HG03196 (cell line): ENCODE data around the gene ADCK2.
A peak's percentile ranks its signal among the peaks of the same experiment; 100 is the strongest.
"Not testable (repeated sequence)": the region's sequence is repeated elsewhere in the genome, so short reads cannot be mapped to it uniquely, and the experiment has no call there.

ENCODE experiments used
- ATAC-seq: cut with Tn5 transposase; IDR thresholded peaks from one replicate; pipeline ENCODE4 v1.9.1; 2021; ENCODE audit not compliant: unreplicated experiment

Gene ADCK2

GRCh38 chr7:140646931-140647647, 25.7 kb upstream of the ADCK2 start:
- peak; percentile 80 for ATAC-seq

DNA sequence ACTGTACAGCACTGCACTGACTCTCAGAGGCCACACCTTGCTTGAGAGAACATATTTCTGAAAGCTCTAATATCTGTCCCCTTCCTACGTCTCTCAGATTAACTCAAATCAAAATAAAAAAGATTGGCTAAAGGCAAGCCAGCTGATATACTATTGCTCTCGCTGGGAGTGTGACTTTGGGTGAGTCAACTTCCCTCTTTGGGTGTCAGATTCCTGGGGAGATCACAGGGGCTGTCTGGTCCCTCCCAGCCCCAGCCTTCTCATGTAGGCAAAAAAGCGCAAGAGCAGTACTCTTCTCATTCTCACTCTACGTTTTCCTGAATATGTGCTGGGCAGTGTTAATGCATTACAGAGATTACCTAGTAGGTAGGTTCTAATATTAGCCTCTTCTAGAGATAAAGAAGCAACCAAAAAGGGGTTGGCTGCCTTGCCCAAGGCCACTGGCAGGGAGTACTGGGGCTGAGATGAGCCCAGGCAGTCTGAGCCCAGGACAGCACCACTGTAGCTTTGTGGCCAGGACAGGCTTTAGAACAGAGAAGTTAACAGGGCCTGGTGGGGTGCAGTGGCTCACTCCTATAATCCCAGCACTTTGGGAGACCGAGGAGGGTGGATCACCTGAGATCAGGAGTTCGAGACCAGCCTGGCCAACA, 23.1 kb upstream of the ADCK2 start:
- no peak for ATAC-seq

- ATAC-seq, result no peak
Observed at GRCh38 chr7:140650367-140650766, 22.4 kb upstream of the ADCK2 start.

GRCh38 chr7:140653319-140654108, 19.2 kb upstream of the ADCK2 start:
- no peak for ATAC-seq

DNA sequence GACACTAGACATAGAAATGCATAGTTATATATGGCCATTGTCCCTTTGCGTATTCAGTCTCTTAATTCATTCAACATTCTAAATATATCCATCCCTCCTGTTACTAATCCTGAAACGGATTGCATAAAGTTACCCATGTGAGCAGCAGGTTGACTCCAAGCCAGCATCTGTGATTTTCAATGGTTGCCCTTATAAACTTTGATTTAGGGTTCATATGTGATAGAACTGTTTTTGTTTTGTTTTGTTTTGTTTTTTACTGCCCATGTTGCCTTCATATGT, 18.7 kb upstream of the ADCK2 start:
- ATAC-seq, result no peak

GRCh38 chr7:140654661-140655060, 18.1 kb upstream of the ADCK2 start:
- no peak for ATAC-seq

DNA sequence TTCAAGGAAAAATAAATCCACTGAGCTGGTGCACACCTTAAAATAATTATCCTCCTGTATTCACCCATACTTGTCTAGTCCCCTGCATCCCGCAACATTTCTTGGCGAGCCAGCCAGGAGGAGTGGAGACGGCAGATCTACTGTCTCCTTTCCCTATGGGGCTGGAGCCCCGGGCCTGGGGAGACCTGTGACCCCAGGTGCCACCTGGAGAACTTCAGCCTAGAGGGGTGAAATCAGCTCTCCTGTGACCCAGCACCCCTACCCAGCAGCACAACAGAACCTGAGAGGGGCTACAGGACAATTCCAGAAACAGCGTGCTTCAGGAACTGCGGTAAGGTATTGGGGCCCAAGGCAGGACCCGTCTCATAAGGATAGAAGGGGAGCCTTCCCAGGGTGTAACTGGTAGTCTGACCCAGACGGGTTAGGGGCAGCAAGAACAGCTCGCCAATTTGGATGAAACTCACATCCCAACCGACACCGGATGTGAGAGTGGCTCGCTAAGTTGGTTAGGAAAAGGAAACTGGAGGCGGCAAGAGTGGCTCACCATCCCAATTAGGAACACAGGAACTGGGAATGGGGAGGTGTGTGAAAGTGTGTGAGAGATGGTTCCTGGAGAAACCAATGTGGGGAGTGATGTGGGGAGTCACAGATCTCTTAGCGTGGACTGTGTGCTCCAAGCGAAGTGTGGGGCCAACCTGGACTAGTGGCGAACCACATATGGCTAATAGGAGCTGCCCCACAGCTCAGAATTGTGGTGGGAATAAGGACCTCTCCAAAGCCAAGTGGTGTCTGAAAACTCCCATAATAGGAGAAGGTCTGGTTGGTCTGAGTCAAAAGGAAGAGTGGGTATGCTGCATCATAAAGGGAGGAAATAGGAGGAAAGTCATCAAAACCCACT, 17.0 kb upstream of the ADCK2 start:
- ATAC-seq, result no peak

DNA sequence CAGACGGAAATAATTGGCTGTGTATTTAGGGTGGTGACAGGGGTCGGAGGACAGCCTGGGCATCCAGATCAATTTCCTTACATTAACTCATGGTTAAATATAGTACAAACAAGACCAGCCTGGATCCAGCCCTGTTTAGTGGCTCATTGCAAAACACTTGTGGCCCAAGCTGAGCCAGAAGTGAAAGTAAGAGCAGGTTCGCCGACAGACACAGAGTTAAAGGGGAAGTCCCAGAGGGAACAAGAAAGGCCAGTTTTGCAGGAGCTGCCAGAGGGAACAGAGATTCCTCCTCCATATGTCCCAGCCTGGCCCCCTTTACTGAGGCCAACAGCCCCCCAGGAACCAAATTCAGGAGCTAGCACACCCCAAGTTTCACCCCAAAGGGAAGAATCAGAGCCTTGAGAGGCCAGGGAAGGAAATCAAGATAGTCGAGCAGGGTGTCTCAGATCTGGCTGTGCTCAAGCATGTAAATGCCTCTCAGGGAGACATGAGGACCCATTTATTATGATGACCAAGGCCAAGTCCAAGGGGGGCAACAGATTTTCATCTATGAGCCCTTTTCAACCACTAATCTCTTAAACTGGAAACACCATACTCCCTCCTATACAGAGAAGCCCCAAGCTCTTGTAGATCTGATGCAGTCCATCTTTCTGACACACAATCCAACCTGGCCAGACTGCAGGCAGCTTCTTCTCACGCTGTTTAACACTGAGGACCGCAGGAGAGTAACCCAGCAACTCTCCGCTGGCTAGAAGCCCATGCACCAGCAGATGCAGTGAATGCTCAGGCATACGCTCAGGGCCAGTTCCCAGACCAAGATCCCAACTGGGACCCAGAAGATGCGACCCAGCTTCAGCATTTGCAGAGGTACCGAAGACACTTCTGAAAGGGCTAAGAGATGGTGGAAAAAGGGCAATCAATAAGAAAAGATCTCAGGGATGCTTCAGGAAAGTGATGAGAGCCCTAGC, 15.9 kb upstream of the ADCK2 start:
- ATAC-seq, result peak; percentile 78

GRCh38 chr7:140657891-140658290, 14.9 kb upstream of the ADCK2 start:
- ATAC-seq, result no peak

DNA sequence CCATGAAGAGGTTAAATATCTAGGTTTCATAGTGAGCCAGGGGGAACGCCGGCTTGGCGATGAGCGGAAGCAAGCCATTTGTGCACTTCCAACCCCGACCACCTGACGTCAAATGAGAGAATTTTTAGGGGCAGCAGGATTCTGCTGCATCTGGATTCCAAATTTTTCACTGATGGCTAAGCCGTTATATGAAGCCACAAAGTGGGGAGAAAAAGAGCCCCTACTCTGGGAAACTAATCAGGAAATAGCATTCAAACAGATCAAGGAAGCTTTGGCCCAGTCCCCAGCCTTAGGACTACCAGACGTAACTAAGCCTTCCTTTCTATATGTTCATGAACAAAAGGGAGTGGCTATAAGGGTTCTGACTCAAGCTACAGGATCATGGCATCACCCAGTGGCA, 12.9 kb upstream of the ADCK2 start:
- no peak for ATAC-seq

GRCh38 chr7:140661124-140661523, 11.6 kb upstream of the ADCK2 start:
- ATAC-seq, result no peak

- ATAC-seq, result not testable (repeated sequence)
Observed at GRCh38 chr7:140662938-140663337, 9.8 kb upstream of the ADCK2 start.

- no peak for ATAC-seq
Observed at GRCh38 chr7:140667476-140667875, 5.3 kb upstream of the ADCK2 start.

GRCh38 chr7:140668641-140669040, 4.1 kb upstream of the ADCK2 start:
- ATAC-seq, result no peak

DNA sequence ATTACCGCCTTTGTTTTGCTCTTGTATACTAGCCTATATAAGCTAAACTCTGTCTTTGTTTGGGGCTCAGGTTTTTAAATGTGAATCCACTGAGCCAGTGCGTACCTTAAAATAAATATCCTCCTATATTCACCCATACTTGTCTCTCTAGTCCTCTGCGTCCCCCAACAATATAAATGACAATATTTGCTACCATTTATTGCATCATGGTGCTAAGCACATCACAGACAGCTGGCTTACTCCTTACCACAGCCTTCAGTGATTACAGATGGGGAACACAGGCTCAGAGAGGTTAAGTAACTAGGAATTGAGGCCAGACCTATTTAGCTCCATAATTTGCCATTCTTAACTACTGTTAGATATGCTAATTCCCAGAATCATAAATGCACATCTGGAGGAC, 3.4 kb upstream of the ADCK2 start:
- no peak for ATAC-seq

- not testable (repeated sequence) for ATAC-seq
Observed at GRCh38 chr7:140669862-140670261, 2.9 kb upstream of the ADCK2 start.

- ATAC-seq, result no peak
Observed at GRCh38 chr7:140670343-140670935, 2.3 kb upstream of the ADCK2 start.

GRCh38 chr7:140671966-140672365, 779 bp upstream of the ADCK2 start:
- no peak for ATAC-seq

DNA sequence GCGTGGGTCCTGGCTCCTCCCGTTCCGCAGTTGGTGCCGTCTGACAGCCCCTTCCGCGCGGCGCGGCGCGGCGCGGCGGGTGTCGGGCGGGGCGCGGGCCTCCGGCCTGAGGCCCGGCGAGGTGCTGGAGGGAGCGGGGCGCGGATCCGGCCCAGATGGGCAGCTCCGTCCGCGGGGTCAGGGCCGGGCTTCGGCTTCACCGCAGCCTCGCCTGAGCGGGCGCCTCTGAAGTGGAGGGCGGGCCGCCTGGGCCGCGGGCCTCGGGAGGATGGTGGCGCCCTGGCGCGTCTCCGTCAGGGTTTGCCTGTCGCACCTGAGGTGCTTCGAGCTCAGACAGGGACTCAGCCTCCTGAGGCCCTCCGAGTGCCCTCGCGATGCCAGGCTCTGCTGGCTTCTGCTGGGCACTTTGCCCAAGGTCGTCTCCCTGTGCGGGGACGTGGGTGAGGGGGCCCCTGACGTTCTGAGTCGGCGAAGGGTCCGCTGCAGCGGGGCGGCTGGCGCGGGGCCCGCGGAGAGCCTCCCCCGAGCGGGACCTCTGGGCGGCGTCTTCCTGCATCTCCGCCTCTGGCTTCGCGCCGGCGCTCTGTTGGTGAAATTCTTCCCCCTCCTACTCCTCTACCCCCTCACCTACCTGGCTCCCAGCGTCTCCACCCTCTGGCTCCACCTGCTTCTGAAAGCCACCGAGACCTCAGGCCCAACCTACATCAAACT, 473 bp downstream of the ADCK2 start:
- peak; percentile 39 for ATAC-seq
